ENCODE data around the gene CCDC149.
A peak's percentile ranks its signal among the peaks of the same experiment; 100 is the strongest.

The CCDC149 gene

GRCh38 chr4:24881508-24882196, 31.2 kb downstream of the CCDC149 start:
- no peak for DNase-seq (ENCODE audit: low spot score)

- no peak for DNase-seq (ENCODE audit: low spot score)
Measured at GRCh38 chr4:24880186-24880585, 32.7 kb downstream of the CCDC149 start.

- no peak for DNase-seq (ENCODE audit: low spot score)
Measured at GRCh38 chr4:24878636-24879016, 34.2 kb downstream of the CCDC149 start.

- no peak for DNase-seq (ENCODE audit: low spot score)
Measured at GRCh38 chr4:24877868-24878635, 34.8 kb downstream of the CCDC149 start.

- no peak for DNase-seq (ENCODE audit: low spot score)
Measured at GRCh38 chr4:24876431-24876830, 36.4 kb downstream of the CCDC149 start.

GRCh38 chr4:24872720-24873119, 40.1 kb downstream of the CCDC149 start:
- DNase-seq (ENCODE audit: low spot score): no peak

GRCh38 chr4:24871210-24871609, 41.6 kb downstream of the CCDC149 start:
- DNase-seq (ENCODE audit: low spot score): no peak

- DNase-seq (ENCODE audit: low spot score): no peak
Measured at GRCh38 chr4:24867766-24868296, 45.0 kb downstream of the CCDC149 start.

- no peak for DNase-seq (ENCODE audit: low spot score)
Measured at GRCh38 chr4:24867251-24867650, 45.6 kb downstream of the CCDC149 start.

GRCh38 chr4:24865401-24865800, 47.4 kb downstream of the CCDC149 start:
- no peak for DNase-seq (ENCODE audit: low spot score)

GRCh38 chr4:24863799-24864198, 49.0 kb downstream of the CCDC149 start:
- DNase-seq (ENCODE audit: low spot score): no peak

GRCh38 chr4:24862073-24862751, 50.6 kb downstream of the CCDC149 start:
- no peak for DNase-seq (ENCODE audit: low spot score)

- DNase-seq (ENCODE audit: low spot score): no peak
Measured at GRCh38 chr4:24858550-24858949, 54.3 kb downstream of the CCDC149 start.

- peak; percentile 66 for DNase-seq (ENCODE audit: low spot score)
Measured at GRCh38 chr4:24858026-24858425, 54.8 kb downstream of the CCDC149 start.

- DNase-seq (ENCODE audit: low spot score): peak; percentile 32
Measured at GRCh38 chr4:24856586-24856985, 56.3 kb downstream of the CCDC149 start.

GRCh38 chr4:24855741-24856140, 57.1 kb downstream of the CCDC149 start:
- DNase-seq (ENCODE audit: low spot score): no peak

- no peak for DNase-seq (ENCODE audit: low spot score)
Measured at GRCh38 chr4:24853142-24853541, 59.7 kb downstream of the CCDC149 start.

GRCh38 chr4:24850674-24851073, 62.2 kb downstream of the CCDC149 start:
- peak; percentile 85 for DNase-seq (ENCODE audit: low spot score)

- no peak for DNase-seq (ENCODE audit: low spot score)
Measured at GRCh38 chr4:24849756-24850155, 63.1 kb downstream of the CCDC149 start.

- DNase-seq (ENCODE audit: low spot score): no peak
Measured at GRCh38 chr4:24849351-24849750, 63.5 kb downstream of the CCDC149 start.

- no peak for DNase-seq (ENCODE audit: low spot score)
Measured at GRCh38 chr4:24846716-24847115, 66.1 kb downstream of the CCDC149 start.

- no peak for DNase-seq (ENCODE audit: low spot score)
Measured at GRCh38 chr4:24845902-24846301, 66.9 kb downstream of the CCDC149 start.

GRCh38 chr4:24845132-24845531, 67.7 kb downstream of the CCDC149 start:
- DNase-seq (ENCODE audit: low spot score): no peak

Measured in AG20443 (cell line).